GM21786 (cell line): ENCODE data around the gene GARIN5A.
"Not testable (repeated sequence)": the region's sequence is repeated elsewhere in the genome, so short reads cannot be mapped to it uniquely, and the experiment has no call there.

Source experiments
- ATAC-seq: cut with Tn5 transposase; IDR thresholded peaks from one replicate; pipeline ENCODE4 v1.9.1; 2021; ENCODE audit not compliant: unreplicated experiment

The GARIN5A gene

DNA sequence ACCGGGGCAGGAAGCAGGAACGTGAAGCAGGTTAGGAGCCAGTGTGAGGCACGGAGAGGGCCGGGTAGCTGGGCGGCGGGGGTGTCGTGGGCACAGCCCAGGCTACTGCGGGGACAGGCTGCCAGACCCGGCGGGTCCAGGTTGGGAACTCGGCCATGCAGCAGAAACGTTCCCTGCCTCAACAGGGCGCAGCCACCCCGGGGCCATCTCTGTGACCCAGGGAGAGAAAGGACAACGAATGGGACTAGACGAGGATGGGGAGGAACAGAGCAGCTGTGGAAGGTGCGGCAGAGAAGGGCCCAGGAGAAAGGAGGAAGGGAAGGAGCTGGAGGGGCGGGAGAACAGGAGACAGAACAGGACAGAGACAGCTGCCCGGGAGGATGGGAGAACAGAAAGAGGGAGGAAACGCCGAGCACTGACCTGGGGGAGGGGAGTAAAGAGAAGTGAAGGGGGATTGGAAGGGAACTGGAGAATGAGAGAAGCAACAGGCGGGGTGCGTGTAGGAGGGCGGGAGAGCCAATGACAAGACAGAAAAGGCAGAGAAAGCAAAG is 12.9 kb upstream of the GARIN5A start:
- ATAC-seq, result no peak

DNA sequence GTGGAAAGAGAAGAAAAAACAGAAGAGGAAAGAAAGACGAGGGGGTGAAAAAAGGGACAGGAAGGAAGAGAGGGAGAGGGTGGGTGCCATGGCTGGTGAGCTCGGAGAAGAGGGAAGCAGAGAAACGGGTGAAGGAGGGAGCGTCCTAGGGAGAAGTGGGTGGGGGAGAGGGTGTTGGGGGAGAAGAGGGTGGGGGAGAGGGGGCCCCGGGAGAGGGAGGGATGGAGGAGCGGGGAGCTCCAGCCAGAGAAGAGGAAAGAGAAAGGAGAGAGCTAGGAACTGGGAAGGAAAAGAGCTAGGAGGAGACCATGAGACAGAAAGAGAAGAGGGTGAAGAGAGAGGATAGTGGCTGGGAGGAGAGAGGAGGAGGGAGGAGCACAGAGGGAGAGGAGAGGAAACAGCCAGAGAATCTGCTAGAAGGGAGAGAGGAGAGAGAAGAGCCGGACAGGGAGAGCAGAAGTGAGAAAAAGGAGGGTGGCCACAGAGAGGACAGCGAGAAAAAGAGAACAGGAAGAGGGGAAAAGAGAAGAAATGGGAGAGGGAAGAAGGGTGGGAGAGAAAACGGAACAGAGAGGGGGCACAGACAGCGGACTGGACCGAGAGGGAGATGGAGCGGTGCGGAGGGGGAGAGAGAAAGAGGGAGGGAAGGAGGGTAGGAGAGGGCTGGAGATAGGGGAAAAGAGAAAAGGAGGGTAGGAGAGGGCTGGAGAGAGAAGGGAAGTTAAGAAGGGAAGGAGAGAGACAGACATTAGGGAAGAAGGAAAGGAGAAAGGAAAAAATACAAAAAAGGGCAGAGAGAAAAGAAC is 11.9 kb upstream of the GARIN5A start:
- no peak for ATAC-seq

- ATAC-seq, result no peak
Measured at GRCh38 chr19:50486823-50487515, 10.3 kb upstream of the GARIN5A start.

GRCh38 chr19:50485284-50485955 is 8.8 kb upstream of the GARIN5A start:
- ATAC-seq, result no peak

DNA sequence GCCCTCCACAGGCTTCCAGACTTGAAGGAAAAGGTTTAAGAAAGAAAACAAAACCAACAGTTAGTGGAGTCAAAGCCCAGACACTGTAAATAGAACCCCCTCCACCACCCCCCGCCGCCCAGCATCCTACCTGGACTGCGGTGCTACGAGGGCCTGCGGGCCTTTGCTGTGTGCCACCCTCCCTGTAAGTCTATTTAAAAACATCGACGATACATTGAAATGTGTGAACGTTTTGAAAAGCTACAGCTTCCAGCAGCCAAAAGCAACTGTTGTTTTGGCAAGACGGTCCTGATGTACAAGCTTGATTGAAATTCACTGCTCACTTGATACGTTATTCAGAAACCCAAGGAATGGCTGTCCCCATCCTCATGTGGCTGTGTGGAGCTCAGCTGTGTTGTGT is 6.3 kb upstream of the GARIN5A start:
- no peak for ATAC-seq

DNA sequence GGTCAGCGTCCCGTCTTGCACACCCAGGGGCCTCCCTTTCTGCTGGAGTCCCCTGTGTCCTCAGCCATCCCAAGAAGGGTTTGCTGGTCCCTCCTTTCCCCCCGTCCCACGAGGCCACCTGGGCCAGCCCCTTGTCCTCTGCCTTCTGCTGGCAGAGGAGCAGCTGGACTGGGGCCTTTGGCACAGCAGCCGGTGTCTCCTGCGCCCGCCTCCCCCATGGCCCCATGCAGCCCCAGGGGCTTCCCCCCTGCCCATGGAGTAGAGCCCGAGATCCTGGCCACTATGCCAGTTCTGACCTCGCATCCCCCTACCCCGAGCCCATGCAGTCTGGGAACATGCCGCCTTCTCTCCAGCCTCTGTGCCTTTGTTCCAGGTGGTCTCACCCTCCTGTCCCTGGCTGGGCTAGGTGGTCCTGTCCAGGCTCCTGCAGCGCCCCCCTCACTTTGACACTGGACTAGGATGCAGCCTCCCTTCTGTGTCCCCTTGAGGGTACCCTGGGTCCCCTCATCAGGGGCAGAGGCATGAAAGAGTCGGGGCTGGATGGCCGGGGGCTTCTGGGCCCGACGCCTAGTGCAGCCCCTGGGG is 5.7 kb upstream of the GARIN5A start:
- ATAC-seq, result no peak

DNA sequence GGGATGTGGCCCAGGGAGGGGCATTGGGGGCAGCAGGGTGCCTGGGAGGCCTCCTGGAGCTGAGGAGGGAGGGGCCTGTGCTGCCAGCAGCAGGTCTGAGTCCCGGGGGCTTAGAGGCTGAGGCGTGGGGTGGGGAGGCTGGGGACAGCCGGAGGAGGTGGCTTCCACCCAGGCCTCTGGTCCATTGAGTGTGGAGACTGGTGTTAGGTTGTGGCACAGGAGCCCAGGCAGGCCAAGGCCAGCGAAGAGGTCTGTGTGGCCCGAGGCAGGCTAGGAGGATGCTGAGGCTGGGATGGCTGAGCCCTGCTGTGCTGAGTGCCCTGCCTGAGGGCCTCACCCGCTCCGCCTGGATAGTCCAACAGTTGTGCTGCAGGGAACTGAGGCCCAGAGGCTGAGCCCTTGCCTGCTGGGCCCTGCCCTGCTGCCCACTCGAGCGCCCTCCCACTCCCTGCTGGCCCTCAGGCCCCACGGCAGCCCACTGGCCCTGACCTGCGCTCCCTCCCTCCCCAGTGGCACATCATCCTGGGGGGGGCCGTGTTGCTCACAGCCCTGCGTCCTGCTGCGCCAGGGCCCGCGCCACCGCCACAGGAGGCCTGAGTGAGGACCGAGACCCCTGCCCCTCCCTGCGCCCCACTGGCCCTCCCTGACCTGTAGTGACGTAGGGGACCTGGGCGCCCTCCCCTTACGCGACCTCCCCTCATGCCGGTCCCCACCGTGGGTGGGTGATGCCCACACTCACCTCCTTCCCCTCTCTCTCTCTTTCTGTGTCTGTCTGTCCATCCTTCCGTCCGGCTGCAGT is 4.9 kb upstream of the GARIN5A start:
- no peak for ATAC-seq

- ATAC-seq, result no peak
Measured at GRCh38 chr19:50480281-50481111, 3.8 kb upstream of the GARIN5A start.

- no peak for ATAC-seq
Measured at GRCh38 chr19:50479761-50480251, 3.2 kb upstream of the GARIN5A start.

DNA sequence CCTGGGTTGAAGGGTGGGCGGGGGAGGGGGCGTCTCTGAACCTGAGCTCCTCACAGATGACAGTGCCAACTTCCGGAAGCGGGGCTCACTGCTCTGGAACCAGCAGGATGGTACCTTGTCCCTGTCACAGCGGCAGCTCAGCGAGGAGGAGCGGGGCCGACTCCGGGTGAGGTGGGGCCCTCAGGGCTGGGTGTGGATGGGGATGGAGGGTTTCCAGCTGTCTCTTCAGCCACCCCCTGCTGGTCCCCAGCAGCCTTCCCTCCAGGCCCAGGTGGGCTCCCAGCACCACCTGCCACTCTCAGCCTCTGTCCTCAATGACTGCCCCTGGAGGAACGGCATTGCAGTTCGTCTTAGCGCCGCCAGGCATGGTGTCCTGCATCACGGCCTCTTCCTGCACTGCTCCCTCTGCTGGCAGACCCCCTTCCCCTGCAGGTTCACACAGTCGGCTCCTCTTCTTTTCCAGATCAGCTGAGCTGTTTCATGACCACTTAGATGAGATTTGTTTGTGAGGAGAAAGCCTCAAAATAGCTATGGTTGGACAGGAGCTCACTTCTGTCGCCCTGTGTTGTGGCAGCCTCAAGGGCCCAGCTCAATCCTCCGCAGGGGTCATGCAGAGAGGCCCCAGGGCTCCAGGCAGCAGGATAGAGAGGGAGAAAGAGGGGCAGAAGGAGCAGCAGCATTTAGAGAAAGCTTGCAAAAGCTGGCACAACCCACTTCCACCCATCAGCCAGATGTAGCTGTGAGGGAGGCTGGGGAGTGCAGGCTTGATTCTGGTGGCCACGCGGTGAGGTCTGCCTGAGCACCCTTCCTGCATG is 2.5 kb upstream of the GARIN5A start:
- no peak for ATAC-seq

- ATAC-seq, result no peak
Measured at GRCh38 chr19:50477751-50478515, 1.3 kb upstream of the GARIN5A start.

DNA sequence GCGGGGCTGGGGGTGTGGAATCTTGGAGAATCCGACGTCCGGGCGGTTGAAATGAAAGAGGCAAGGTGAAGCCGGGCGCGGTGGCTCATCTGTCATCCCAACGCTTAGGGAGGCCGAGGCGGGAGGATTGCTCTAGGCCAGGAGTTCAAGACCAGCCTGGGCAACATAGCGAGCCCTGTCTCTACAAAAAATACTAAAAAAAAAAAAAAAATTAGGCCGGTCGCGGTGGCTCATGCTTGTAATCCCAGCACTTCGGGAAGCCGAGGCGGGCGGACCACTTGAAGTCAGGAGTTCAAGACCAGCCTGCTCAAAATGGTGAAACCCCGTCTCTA is 225 bp upstream of the GARIN5A start:
- no peak for ATAC-seq

DNA sequence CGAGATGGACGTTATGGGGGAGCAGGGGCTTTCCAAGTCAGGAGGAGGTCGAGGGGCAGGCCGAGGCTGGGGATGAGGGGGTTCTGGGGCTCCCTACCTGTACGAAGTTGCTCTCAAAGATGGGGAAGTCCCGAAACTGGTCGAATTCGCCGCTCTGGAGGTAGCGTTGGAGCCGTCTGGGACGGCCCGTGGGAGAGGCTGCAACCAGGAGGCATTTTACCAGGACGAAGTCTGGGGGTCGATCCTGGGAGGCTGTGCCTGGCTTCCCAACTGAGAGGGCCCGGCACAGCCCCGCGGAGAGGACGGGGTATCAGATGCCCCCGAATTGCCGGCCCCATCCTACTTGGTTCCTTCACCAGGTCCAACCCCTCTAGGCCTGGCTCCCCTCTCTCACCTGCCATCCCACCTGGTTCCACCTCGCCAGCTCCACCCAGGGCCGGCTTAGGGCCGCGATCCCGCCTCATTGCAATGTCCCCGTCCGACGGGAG is 868 bp downstream of the GARIN5A start:
- ATAC-seq, result no peak

GRCh38 chr19:50475101-50475568 is 1.5 kb downstream of the GARIN5A start:
- ATAC-seq, result no peak

DNA sequence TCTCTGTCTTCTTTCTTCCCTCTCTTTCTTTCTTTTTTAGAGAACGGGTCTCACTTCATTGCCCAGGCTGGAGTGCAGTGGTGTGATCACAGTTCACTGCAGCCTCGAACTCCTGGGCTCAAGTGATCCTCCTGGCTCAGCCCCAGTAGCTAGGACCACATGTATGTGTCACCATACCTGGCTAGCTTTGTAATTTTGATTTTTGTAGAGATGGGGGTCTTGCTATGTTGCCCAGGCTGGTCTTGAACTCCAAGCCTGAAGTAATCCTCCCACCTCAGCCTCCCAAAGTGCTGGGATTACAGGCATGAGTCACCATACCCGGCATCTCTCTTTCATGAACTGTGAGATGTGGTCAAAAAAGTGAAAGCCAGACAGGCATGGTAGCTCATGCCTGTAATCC is 3.3 kb downstream of the GARIN5A start:
- ATAC-seq, result not testable (repeated sequence)

DNA sequence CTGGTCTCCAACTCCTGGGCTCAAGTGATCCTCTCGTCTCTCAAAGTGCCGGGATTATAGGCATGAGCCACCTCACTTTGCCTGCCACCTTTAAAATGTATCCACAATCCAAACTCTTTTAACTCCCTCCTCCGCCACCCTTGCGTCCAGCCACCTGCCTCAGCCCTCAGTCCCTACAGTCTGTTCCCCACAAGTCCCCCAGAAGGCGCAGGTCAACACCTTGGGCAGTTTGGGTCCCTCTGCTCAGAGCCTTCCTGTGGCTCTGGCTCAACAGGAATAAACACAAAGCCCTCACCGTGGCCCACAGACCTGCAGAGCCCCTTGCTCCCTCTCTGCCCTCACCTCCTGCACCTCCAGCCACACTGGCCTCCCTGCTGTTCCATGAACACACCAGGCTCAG is 7.8 kb downstream of the GARIN5A start:
- ATAC-seq, result no peak

GRCh38 chr19:50467566-50467965 is 9.1 kb downstream of the GARIN5A start:
- ATAC-seq, result no peak

DNA sequence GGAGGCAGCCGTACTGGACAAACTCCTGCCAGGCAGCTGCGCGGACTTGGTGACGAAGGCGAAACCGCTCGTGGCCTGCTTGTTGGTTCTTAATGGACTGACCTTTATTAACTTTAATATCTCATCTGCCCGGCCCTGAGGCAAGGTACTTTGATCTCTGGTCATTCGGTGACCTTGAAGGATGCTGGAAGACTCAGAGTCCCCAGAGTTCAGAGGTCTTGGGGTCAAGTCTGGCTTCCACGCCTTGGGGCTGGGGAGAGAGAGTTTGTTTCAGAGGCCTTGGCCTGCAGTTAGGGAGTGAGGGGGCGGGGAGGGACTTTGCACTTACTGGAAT is 10.0 kb downstream of the GARIN5A start:
- no peak for ATAC-seq
